ENCODE measurements around the gene HLCS.

DNA sequence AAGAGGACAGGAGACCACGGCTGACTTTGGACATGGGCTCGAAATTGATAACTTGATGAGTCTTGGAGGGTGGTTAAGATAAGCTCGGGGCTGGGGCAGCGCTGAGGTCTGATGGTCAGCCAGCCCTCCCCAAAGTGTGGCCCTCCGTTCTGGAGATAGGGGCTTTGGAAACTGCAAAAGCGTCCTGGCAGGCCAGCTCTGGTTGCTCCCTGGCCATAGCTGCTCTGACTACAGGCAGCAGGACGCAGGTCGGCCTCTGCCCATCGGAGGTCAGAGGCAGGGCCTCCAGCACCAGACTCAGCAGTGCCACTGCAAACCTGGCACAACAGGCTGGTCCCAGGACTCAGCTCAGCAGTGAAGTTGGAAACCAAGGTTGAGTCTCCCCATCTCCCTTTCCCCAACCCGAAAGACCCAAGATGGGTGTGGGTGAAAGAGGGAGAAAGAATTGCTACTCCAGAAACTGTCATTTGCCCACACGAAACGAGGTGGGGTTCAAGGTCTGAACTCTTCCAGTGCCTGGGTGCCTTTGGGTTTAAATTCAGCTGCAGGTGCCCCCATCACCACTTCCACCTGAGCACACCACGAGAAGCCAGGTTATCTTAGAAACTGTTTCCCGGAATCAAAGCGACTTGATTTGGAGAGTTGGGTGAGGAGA, 262.7 kb downstream of the HLCS start:
- no peak for TF ChIP-seq CTCF (IDR thresholded peaks at IDR 0.05)
- TF ChIP-seq EP300 (IDR thresholded peaks at IDR 0.05; ENCODE audit: low read depth), result no peak
- TF ChIP-seq POLR2A (IDR thresholded peaks at IDR 0.05), result no peak
